Sigmoid colon (tissue), 4 donors: ENCODE measurements around the gene SMARCA2.

Experiments used
- EP300 ChIP-seq, 4 donors: sonication (generic); formaldehyde crosslinking; IDR thresholded peaks; one replicate each; pipeline ENCODE4 v1.6.1; 2017; ENCODE audit warnings: antibody characterized with exemption in 4 of 4
- POLR2A ChIP-seq, 2 donors: fragments of 450-650 bp; IDR thresholded peaks; one replicate each; pipeline ENCODE4 v1.6.1; 2016; ENCODE audit warnings: antibody characterized with exemption in 2 of 2, mild to moderate bottlenecking in 2 of 2, moderate library complexity in 2 of 2
- POLR2AphosphoS5 ChIP-seq, 4 donors: sonication (generic); formaldehyde crosslinking; IDR thresholded peaks; one replicate each; pipeline ENCODE4 v1.6.1; 2017; ENCODE audit warnings: antibody characterized with exemption in 4 of 4
- TF ChIP-seq, protein P1 (sequence below), 4 experiments: fragments of 450-650 bp in 3 of 4; fragments of 200-600 bp in 1 of 4; IDR thresholded peaks; one replicate each; pipeline ENCODE4 v1.5.1; 2016 to 2019; ENCODE audit warnings: antibody characterized with exemption in 4 of 4, mild to moderate bottlenecking in 3 of 4, moderate library complexity in 2 of 4

DNA sequence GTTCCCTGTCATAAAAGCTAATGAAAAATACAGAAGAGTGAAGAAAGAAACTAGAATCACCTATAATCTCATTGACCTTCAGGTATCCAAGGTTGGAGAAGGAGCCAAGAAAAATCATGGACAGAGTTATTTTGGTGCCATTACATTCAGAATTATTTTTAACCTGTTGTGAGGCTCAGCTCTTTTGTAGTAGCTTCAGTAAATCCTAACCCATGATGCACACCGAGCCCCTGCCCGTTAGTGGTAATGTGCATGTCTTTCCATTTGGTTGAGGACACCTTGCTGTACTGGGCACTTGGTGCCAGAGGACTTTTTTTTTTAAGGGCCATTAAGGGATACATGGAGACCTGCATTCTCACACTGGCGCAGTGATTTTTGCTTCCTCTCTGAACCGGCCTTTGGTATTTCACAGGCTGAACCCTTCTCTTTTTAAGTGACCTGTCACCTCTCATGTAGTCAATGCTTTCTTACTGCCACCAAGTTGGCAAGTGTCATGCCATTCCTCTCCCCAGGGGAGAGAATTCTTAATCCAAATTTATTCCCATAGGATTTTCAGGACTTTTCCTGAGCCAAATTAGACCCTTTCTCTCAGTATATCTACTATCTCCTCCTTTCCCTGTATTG is 125.6 kb downstream of the SMARCA2 start:
- TF ChIP-seq, protein P1, sequence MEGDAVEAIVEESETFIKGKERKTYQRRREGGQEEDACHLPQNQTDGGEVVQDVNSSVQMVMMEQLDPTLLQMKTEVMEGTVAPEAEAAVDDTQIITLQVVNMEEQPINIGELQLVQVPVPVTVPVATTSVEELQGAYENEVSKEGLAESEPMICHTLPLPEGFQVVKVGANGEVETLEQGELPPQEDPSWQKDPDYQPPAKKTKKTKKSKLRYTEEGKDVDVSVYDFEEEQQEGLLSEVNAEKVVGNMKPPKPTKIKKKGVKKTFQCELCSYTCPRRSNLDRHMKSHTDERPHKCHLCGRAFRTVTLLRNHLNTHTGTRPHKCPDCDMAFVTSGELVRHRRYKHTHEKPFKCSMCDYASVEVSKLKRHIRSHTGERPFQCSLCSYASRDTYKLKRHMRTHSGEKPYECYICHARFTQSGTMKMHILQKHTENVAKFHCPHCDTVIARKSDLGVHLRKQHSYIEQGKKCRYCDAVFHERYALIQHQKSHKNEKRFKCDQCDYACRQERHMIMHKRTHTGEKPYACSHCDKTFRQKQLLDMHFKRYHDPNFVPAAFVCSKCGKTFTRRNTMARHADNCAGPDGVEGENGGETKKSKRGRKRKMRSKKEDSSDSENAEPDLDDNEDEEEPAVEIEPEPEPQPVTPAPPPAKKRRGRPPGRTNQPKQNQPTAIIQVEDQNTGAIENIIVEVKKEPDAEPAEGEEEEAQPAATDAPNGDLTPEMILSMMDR (IDR thresholded peaks at IDR 0.05), result no peak
- TF ChIP-seq POLR2AphosphoS5 (IDR thresholded peaks at IDR 0.05) (no peak), EP300 (IDR thresholded peaks at IDR 0.05) (no peak), POLR2A (IDR thresholded peaks at IDR 0.05) (no peak)
